Hematopoietic multipotent progenitor cell treated with erythropoietin and hydrocortisone succinate and interleukin-3 and kit ligand, for 6 days (in vitro differentiated cells): ENCODE measurements around the gene RAB3A.

Experiments used
- DNase-seq: peaks from one replicate; pipeline ENCODE4 v3.0.0-alpha.2; 2015

Gene RAB3A

DNA sequence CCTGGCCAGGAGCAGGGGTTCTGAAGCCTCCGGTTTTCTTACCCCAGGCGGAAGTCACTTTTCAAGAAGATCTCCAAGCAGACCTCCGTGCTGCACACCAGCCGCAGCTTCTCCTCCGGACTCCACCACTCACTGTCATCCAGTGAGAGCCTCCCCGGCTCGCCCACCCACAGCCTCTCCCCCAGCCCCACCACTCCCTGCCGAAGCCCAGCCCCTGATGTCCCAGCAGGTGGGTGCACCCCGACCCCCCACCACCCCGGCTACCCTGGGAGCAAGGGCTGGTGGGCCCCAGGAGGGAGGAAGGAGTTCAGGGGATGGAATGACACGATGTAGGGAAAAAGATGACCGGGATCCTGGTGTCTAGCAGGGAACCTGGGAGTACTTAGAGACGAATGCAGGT, 56.4 kb downstream of the RAB3A start:
- DNase-seq, result no peak
